ENCODE results near the gene NME7. TPM values are rescaled to one million over a fixed set of nuclear protein-coding genes. Genes with fewer than 3 reads are reported as not detected.
"Not testable (repeated sequence)": the region's sequence is repeated elsewhere in the genome, so short reads cannot be mapped to it uniquely, and the experiment has no call there.

NME7 gene
- total RNA-seq, 1 donor from 2014 or later, result 10.6 TPM

DNA sequence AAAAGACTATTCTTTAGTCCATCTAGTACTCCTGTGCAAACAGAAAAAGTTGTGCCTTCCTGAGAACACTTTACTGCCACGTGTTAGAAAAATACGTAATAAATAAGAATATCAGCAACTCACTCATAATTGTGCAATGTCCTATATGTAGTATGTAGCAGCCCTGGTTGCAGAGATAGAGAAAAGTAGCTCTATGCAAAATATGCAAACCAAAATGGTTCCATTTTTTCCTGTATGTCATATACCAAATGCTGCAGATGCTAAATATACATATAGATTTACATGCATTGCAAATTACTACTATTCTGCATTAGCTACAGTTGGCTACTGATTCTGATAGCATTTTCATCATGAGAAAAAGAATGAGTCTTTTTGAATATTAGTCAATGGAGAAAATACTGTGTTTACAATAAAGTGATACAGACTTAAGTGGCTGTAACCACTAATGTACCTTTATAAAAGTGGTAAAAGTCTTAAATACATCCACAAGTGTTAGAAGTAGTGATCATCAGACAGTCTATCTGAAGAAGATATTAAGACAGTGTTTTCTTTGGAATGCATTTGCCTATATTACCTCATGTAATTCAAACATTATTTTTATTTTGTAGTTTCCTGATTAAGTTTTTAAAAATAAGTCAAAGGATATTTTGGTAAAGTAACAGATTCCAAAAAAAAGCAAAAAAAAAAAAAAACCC is 19.8 kb downstream of the NME7 start:
- DNase-seq (no peak), ATAC-seq (ENCODE audit: poor library complexity) (no peak)
- intact Hi-C loops (cut with DNase I), result loop anchor here (5.0 kb wide), 2 partner anchors 746 to 1006 kb away; no protein-coding TSS in a partner anchor

- intact Hi-C loops (cut with DNase I), result loop anchor here (5.0 kb wide), 2 partner anchors 744 to 1004 kb away; no protein-coding TSS in a partner anchor
- DNase-seq (no peak), ATAC-seq (ENCODE audit: poor library complexity) (no peak)
These were observed 21.5 kb downstream of the NME7 start for GRCh38 chr1:169346036-169346589.

DNA sequence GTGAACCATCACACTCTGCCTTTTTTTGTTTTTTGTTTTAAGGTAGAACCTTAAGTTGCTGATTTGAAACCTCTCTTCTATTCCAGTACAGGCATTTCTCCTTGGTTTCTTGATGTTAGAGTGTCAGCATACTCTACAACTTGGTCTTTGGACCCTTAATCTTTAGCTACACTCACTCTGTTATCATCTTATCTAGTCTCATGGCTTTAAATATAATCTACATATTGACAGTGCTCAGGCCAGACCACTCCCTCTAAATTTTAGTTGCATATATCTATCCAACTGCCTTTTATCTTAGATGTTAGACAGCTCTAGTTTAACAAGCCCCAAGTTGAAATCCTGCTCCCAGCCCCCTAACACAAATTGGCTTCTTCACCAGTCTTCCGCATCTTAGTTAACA is 22.1 kb downstream of the NME7 start:
- ATAC-seq (ENCODE audit: poor library complexity) (no peak), DNase-seq (no peak)
- intact Hi-C loops (cut with DNase I), result loop anchor here (5.0 kb wide), 2 partner anchors 743 to 1003 kb away; no protein-coding TSS in a partner anchor

- ATAC-seq (ENCODE audit: poor library complexity); intact Hi-C loops (cut with DNase I); DNase-seq: not testable (repeated sequence)
These were observed 25.5 kb downstream of the NME7 start for GRCh38 chr1:169342096-169342495.

- intact Hi-C loops (cut with DNase I), result no loop called here
- no peak for ATAC-seq (ENCODE audit: poor library complexity)
These were observed 26.7 kb downstream of the NME7 start for GRCh38 chr1:169340882-169341281.

DNA sequence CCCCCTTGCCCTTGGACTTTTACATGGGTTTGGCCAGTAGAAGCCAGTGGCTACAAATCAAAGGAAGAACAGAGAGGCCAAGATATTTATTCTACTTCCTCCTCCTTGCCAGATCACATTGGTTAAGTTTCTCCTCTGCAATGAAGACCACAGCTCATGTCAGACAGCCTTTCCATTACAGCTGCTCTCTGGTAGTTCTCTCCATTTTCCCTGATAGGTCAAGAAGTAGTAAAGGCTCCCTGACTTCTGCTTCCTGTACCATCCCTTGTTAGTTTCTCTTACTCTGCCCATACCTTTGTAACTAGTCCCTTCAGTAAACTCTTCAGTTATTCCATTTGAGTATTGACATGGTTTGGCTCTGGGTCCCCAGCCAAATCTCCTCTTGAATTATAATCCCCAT is 27.8 kb downstream of the NME7 start:
- no peak for ATAC-seq (ENCODE audit: poor library complexity)
- no peak for DNase-seq
- intact Hi-C loops (cut with DNase I), result no loop called here

More at GRCh38 chr1:169340882-169341281, 26.7 kb downstream of the NME7 start:
- DNase-seq, result no peak

- ATAC-seq (ENCODE audit: poor library complexity) (no peak), DNase-seq (no peak)
- intact Hi-C loops (cut with DNase I), result no loop called here
These were observed 29.0 kb downstream of the NME7 start for GRCh38 chr1:169338617-169339016.

DNA sequence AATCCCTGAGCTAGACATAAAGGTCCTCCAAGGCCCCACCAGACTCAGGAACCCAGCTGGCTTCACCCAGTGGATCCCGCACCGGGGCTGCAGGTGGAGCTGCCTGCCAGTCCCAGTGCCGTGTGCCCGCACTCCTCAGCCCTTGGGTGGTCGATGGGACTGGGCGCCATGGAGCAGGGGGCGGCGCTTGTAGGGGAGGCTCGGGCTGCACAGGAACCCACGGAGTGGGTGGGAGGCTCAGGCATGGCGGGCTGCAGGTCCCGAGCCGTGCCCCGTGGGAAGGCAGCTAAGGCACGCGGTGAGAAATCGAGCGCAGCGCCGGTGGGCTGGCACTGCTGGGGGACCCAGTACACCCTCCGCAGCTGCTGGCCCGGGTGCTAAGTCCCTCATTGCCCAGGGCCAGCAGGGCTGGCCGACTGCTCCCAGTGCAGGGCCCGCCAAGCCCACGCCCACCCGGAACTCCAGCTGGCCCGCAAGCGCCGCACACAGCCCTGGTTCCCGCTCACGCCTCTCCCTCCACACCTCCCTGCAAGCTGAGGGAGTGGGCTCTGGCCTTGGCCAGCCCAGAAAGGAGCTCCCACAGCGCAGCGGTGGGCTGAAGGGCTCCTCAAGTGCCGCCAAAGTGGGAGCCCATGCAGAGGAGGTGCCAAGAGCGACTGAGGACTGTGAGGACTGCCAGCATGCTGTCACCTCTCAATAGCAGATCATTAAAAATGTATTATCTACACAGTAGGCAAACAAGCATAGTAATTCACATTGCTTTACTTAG is 30.5 kb downstream of the NME7 start:
- DNase-seq; intact Hi-C loops (cut with DNase I); ATAC-seq (ENCODE audit: poor library complexity): not testable (repeated sequence)

- DNase-seq; ATAC-seq (ENCODE audit: poor library complexity); intact Hi-C loops (cut with DNase I): not testable (repeated sequence)
These were observed 32.9 kb downstream of the NME7 start for GRCh38 chr1:169334727-169335126.

GRCh38 chr1:169330927-169331326 is 36.7 kb downstream of the NME7 start:
- ATAC-seq (ENCODE audit: poor library complexity) (no peak), DNase-seq (no peak)
- intact Hi-C loops (cut with DNase I), result no loop called here

DNA sequence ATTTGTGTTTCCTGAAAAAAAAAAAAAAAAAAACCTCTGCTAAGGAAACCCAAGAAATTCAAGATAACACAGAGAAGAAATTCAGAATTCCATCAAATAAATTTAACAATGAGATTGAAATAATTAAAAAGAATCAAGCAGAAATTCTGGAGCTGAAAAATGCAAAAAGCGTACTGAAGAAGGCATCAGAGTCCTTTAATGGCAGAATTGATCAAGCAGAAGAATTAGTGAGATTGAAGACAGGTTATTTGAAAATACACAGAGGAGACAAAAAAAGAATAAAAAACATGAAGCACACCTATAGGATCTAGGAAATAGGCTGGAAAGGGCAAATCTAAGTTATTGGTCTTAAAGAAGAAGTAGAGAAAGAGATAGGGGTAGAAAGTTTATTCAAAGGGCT is 38.2 kb downstream of the NME7 start:
- intact Hi-C loops (cut with DNase I), result no loop called here
- ATAC-seq (ENCODE audit: poor library complexity) (no peak), DNase-seq (no peak)

GRCh38 chr1:169327875-169328274 is 39.7 kb downstream of the NME7 start:
- ATAC-seq (ENCODE audit: poor library complexity) (no peak), DNase-seq (no peak)
- intact Hi-C loops (cut with DNase I), result no loop called here

DNA sequence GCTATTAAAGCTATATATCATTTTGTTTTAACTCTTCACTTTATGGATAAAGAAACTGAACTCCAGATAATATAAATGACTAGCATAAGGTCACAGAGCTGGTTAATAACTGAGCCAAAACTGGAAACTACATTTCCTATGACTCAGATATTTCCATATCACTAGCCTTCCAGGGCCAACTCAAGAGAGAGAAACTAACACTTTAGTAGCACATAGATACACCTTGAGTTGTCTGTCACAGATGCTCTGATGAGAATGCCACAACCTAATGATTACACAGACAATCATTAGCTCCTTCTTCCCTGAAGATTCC is 40.7 kb downstream of the NME7 start:
- intact Hi-C loops (cut with DNase I), result no loop called here
- no peak for ATAC-seq (ENCODE audit: poor library complexity)
- no peak for DNase-seq

GRCh38 chr1:169326261-169326955 is 41.2 kb downstream of the NME7 start:
- ATAC-seq (ENCODE audit: poor library complexity), result no peak
- DNase-seq, result no peak
- intact Hi-C loops (cut with DNase I), result no loop called here

DNA sequence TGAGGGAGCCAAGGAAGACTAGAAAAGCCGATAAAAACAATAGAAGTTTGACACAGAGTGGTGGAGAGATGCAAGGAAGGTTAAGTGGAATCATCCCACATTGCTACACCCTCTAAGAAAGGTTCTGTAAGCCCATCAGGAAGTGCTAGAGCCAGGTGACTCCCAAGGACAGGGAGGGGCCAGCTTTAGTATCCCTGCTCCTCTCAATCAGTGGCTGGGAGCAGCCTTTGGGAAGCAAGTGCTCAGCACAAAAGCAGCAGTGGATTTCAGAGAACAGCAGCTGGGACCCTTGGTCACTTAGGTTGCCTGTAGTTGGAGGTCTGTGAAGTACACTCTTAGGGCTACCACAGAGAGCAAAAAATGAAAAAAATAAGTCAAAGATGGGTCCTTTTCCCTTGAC is 42.5 kb downstream of the NME7 start:
- DNase-seq, result no peak
- intact Hi-C loops (cut with DNase I), result no loop called here
- no peak for ATAC-seq (ENCODE audit: poor library complexity)

- no peak for DNase-seq
- ATAC-seq (ENCODE audit: poor library complexity), result no peak
These were observed 45.5 kb downstream of the NME7 start for GRCh38 chr1:169322138-169322537.

GRCh38 chr1:169321539-169321938 is 46.1 kb downstream of the NME7 start:
- ATAC-seq (ENCODE audit: poor library complexity), result no peak
- intact Hi-C loops (cut with DNase I), result no loop called here
- DNase-seq, result no peak

More at GRCh38 chr1:169322138-169322537, 45.5 kb downstream of the NME7 start:
- intact Hi-C loops (cut with DNase I), result no loop called here

- intact Hi-C loops (cut with DNase I), result no loop called here
- ATAC-seq (ENCODE audit: poor library complexity), result no peak
- no peak for DNase-seq
These were observed 48.9 kb downstream of the NME7 start for GRCh38 chr1:169318536-169319244.

DNA sequence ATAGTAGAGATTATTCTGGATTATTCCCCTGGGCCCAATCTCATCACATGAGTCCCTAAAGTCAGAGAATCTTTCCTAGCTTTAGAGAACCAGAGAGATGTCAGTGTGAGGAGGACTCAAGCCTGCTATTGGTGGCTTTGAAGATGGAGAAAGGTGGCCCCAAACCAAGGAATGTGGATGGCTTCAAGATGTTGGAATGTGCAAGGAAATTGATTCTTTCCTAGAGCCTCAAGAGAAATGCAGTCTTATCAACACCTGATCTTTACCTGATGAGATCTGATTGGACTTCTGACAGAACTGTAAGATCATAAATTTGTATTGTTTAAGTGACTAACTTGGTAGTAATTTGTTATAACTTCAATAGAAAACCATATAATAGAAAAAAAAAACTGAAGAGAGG is 51.0 kb downstream of the NME7 start:
- intact Hi-C loops (cut with DNase I), result no loop called here
- ATAC-seq (ENCODE audit: poor library complexity), result no peak

More for the DNA sequence above, 51.0 kb downstream of the NME7 start:
- no peak for DNase-seq

All from Right ventricle myocardium superior (tissue), 1 donor.